H1 (cell line): Measurements from ENCODE around the gene DUS1L. TPM values are rescaled to one million over a fixed set of nuclear protein-coding genes. Genes with fewer than 3 reads are reported as not detected.

ENCODE experiments used
- CTCF ChIA-PET: fragments of 300-600 bp; sonication (Branson Sonifier 250); formaldehyde crosslinking; loops from one replicate; lab custom pipeline; 2021; ENCODE audit not compliant: partially characterized antibody; lab: Charles Lee
- POLR2A ChIA-PET: fragments of 300-600 bp; sonication (Branson Sonifier 250); formaldehyde crosslinking; loops from one replicate; lab custom pipeline; 2021; ENCODE audit warnings: inconsistent platforms; ENCODE audit not compliant: partially characterized antibody; lab: Charles Lee
- DNase-seq, 2 experiments: peaks; one replicate each; pipeline versions ENCODE4 v3.0.0 to v3.0.0-alpha.2; 2010 to 2022; ENCODE audit warnings: low spot score in 2 of 2, low read depth in 1 of 2, mixed read lengths in 1 of 2
- FAIRE-seq: peaks from 2 replicates; lab custom pipeline; 2011; peaks lifted over from hg19 to GRCh38; lab: Jason Lieb, UNC
- H2AFZ ChIP-seq: 2 replicates; pipeline ENCODE4 v1.8.1; 2012; ENCODE audit warnings: low read length, inconsistent platforms
- H2AK5ac ChIP-seq: 2 replicates; pipeline ENCODE4 v1.6.1; 2013; ENCODE audit warnings: low read depth, low read length
- H2BK120ac ChIP-seq: replicated peaks from 2 replicates; pipeline ENCODE3; 2013; ENCODE audit warnings: low read depth, low read length, inconsistent platforms
- H2BK12ac ChIP-seq: 2 replicates; pipeline ENCODE4 v1.6.1; 2013; ENCODE audit warnings: low read depth, low read length
- H2BK15ac ChIP-seq: 2 replicates; pipeline ENCODE4 v1.6.1; 2013; ENCODE audit warnings: low read length
- H2BK20ac ChIP-seq: 2 replicates; pipeline ENCODE4 v1.6.1; 2013; ENCODE audit warnings: low read length
- H2BK5ac ChIP-seq: 2 replicates; pipeline ENCODE4 v1.6.1; 2013; ENCODE audit warnings: low read depth, low read length
- H3K14ac ChIP-seq: 2 replicates; pipeline ENCODE4 v1.6.1; 2013; ENCODE audit warnings: inconsistent platforms; ENCODE audit not compliant: insufficient read length
- H3K18ac ChIP-seq: 2 replicates; pipeline ENCODE4 v1.6.1; 2013; ENCODE audit warnings: low read length; ENCODE audit errors: extremely low read depth
- H3K23ac ChIP-seq: 2 replicates; pipeline ENCODE4 v1.6.1; 2013; ENCODE audit warnings: inconsistent platforms; ENCODE audit not compliant: insufficient read length
- H3K23me2 ChIP-seq: 2 replicates; pipeline ENCODE4 v1.6.1; 2013; ENCODE audit warnings: low read depth, low read length
- H3K27ac ChIP-seq: 2 replicates; pipeline ENCODE4 v1.6.1; 2011; ENCODE audit warnings: low read depth, low read length, inconsistent platforms
- H3K27me3 ChIP-seq, 4 experiments: replicated peaks in 1 of 4; 1 replicate in 1 of 4; 2 replicates in 3 of 4; pipeline versions ENCODE4 v1.6.1 to v1.8.1; 2011 to 2013; ENCODE audit warnings: low read length in 3 of 4, mild to moderate bottlenecking in 3 of 4, inconsistent platforms in 2 of 4, mixed read lengths in 2 of 4, moderate library complexity in 1 of 4; ENCODE audit not compliant: control insufficient read depth in 3 of 4, insufficient read depth in 3 of 4; ENCODE audit errors: extremely low read depth in 1 of 4
- H3K36me3 ChIP-seq, 4 experiments: 2 replicates each; pipeline versions ENCODE4 v1.6.1 to v1.8.1; 2011 to 2013; ENCODE audit warnings: mild to moderate bottlenecking in 4 of 4, low read length in 3 of 4, moderate library complexity in 2 of 4, control low read depth in 1 of 4, inconsistent platforms in 1 of 4; ENCODE audit not compliant: insufficient read depth in 4 of 4, control insufficient read depth in 2 of 4
- H3K4ac ChIP-seq: replicated peaks from 2 replicates; pipeline ENCODE3; 2013; ENCODE audit warnings: low read length, low read depth, mixed read lengths, inconsistent platforms; ENCODE audit not compliant: insufficient read length
- H3K4me1 ChIP-seq, 4 experiments: replicated peaks in 1 of 4; 1 replicate in 1 of 4; 2 replicates in 3 of 4; pipeline versions ENCODE4 v1.6.1 to v1.8.1; 2011 to 2013; ENCODE audit warnings: low read length in 3 of 4, inconsistent platforms in 2 of 4, mixed read lengths in 1 of 4; ENCODE audit not compliant: insufficient read depth in 4 of 4, control insufficient read depth in 3 of 4
- H3K4me2 ChIP-seq, 2 experiments: 2 replicates each; pipeline versions ENCODE4 v1.6.1 to v1.8.1; 2011 to 2013; ENCODE audit warnings: low read depth in 2 of 2, low read length in 2 of 2, control low read depth in 1 of 2, inconsistent platforms in 1 of 2, mild to moderate bottlenecking in 1 of 2; ENCODE audit not compliant: insufficient read depth in 1 of 2
- H3K4me3 ChIP-seq, 4 experiments: fragments of 200-600, 300-600 bp in 1 of 4; sonication (generic), shearing (Covaris generic), sonication (Bioruptor Twin) in 1 of 4; 2 replicates each; pipeline versions ENCODE4 v1.5.1 to v1.8.1; 2011 to 2016; ENCODE audit warnings: low read length in 4 of 4, low read depth in 3 of 4, control low read depth in 2 of 4, inconsistent platforms in 2 of 4, mild to moderate bottlenecking in 2 of 4, mixed read lengths in 1 of 4, moderate library complexity in 1 of 4; ENCODE audit not compliant: insufficient read depth in 2 of 4; ENCODE audit errors: extremely low read depth in 1 of 4
- H3K56ac ChIP-seq: replicated peaks from 2 replicates; pipeline ENCODE3; 2013; ENCODE audit warnings: low read depth, mild to moderate bottlenecking, mixed read lengths, low read length, inconsistent platforms; ENCODE audit not compliant: insufficient read length
- H3K79me1 ChIP-seq: 2 replicates; pipeline ENCODE4 v1.6.1; 2013; ENCODE audit warnings: low read depth, low read length, control low read depth
- H3K79me2 ChIP-seq, 2 experiments: 2 replicates each; pipeline versions ENCODE4 v1.6.1 to v1.8.1; 2012 to 2013; ENCODE audit warnings: low read length in 2 of 2, mild to moderate bottlenecking in 2 of 2, inconsistent platforms in 1 of 2; ENCODE audit not compliant: insufficient read depth in 2 of 2, control insufficient read depth in 1 of 2
- H3K9ac ChIP-seq, 4 experiments: replicated peaks in 1 of 4; 1 replicate in 1 of 4; 2 replicates in 3 of 4; pipeline versions ENCODE4 v1.6.1 to v1.8.1; 2011 to 2013; ENCODE audit warnings: low read depth in 3 of 4, low read length in 3 of 4, control low read depth in 2 of 4, mild to moderate bottlenecking in 2 of 4, moderate library complexity in 2 of 4, inconsistent platforms in 1 of 4; ENCODE audit errors: extremely low read depth in 1 of 4
- H3K9me3 ChIP-seq, 2 experiments: 2 replicates each; pipeline versions ENCODE4 v1.6.1 to v1.8.1; 2012 to 2013; ENCODE audit warnings: mild to moderate bottlenecking in 2 of 2, moderate library complexity in 2 of 2, control low read depth in 1 of 2, inconsistent platforms in 1 of 2, low read depth in 1 of 2, low read length in 1 of 2, mixed read lengths in 1 of 2; ENCODE audit not compliant: insufficient read depth in 2 of 2
- H4K20me1 ChIP-seq, 2 experiments: replicated peaks in 1 of 2; 2 replicates each; pipeline versions ENCODE3 to v1.8.1; 2011 to 2013; ENCODE audit warnings: inconsistent platforms in 2 of 2, low read length in 2 of 2, mild to moderate bottlenecking in 1 of 2; ENCODE audit not compliant: insufficient read depth in 2 of 2, control insufficient read depth in 1 of 2
- H4K5ac ChIP-seq: 2 replicates; pipeline ENCODE4 v1.6.1; 2013; ENCODE audit warnings: low read length, low read depth, mixed read lengths, inconsistent platforms; ENCODE audit not compliant: insufficient read length
- H4K8ac ChIP-seq: 2 replicates; pipeline ENCODE4 v1.8.0; 2013; ENCODE audit warnings: mild to moderate bottlenecking, moderate library complexity, low read length, inconsistent platforms; ENCODE audit not compliant: insufficient read depth; ENCODE audit errors: extremely low read depth
- H4K91ac ChIP-seq: replicated peaks from 2 replicates; pipeline ENCODE3; 2013; ENCODE audit warnings: low read length, mixed read lengths, inconsistent platforms; ENCODE audit not compliant: insufficient read length
- ATF2 ChIP-seq: IDR thresholded peaks from 2 replicates; pipeline ENCODE4 v1.6.1; 2012; ENCODE audit warnings: low read length, inconsistent platforms
- BACH1 ChIP-seq: IDR thresholded peaks from 2 replicates; pipeline ENCODE4 v1.6.1; 2012; ENCODE audit warnings: low read length, improper control_type of control experiment
- BCL11A ChIP-seq, 2 experiments: IDR thresholded peaks; one replicate each; pipeline ENCODE4 v1.6.1; 2011; ENCODE audit warnings: low read depth in 2 of 2, low read length in 2 of 2, mild to moderate bottlenecking in 2 of 2
- CREB1 ChIP-seq: IDR thresholded peaks from 2 replicates; pipeline ENCODE4 v1.6.1; 2012; ENCODE audit warnings: inconsistent platforms
- EZH2 ChIP-seq: fragments of 200-600 bp; sonication (generic); IDR thresholded peaks from 2 replicates; pipeline ENCODE4 v1.7.1; 2012; ENCODE audit warnings: low read depth, mild to moderate bottlenecking, moderate library complexity, low read length, inconsistent platforms; ENCODE audit not compliant: severe bottlenecking
- JUND ChIP-seq: IDR thresholded peaks from 2 replicates; pipeline ENCODE4 v1.6.1; 2011; ENCODE audit warnings: mild to moderate bottlenecking, improper control_type of control experiment, low read length
- KDM5A ChIP-seq: fragments of 200-600 bp; IDR thresholded peaks from 2 replicates; pipeline ENCODE4 v1.7.1; 2012; ENCODE audit warnings: mild to moderate bottlenecking, low read length, inconsistent platforms, mixed read lengths
- NRF1 ChIP-seq: IDR thresholded peaks from 2 replicates; pipeline ENCODE4 v1.6.1; 2011; ENCODE audit warnings: mild to moderate bottlenecking, low read depth, low read length, improper control_type of control experiment
- POU5F1 ChIP-seq: IDR thresholded peaks from 2 replicates; pipeline ENCODE4 v1.6.1; 2011; ENCODE audit warnings: low read depth, mild to moderate bottlenecking, low read length, moderate library complexity
- SIRT6 ChIP-seq: IDR thresholded peaks from one replicate; pipeline ENCODE4 v1.7.1; 2012; ENCODE audit warnings: low read length, inconsistent platforms
- SIX5 ChIP-seq: IDR thresholded peaks from 2 replicates; pipeline ENCODE4 v1.6.1; 2011; ENCODE audit warnings: mild to moderate bottlenecking, low read depth, low read length
- SP2 ChIP-seq: IDR thresholded peaks from 2 replicates; pipeline ENCODE4 v1.6.1; 2012; ENCODE audit warnings: mild to moderate bottlenecking, low read length, inconsistent platforms
- SUZ12 ChIP-seq: fragments of 200-600 bp; sonication (generic); IDR thresholded peaks from 2 replicates; pipeline ENCODE4 v1.6.1; 2012; ENCODE audit warnings: mild to moderate bottlenecking, inconsistent platforms, low read length, moderate library complexity, mixed read lengths
- TCF12 ChIP-seq: IDR thresholded peaks from 2 replicates; pipeline ENCODE4 v1.6.1; 2011; ENCODE audit warnings: low read depth, mild to moderate bottlenecking, low read length
- WGBS, 2 experiments: shearing (Covaris generic) in 1 of 2; methylation state at CpG; one replicate each; pipeline versions ENCODE4 v1.1.6 to v1.1.7; 2013 to 2015; ENCODE audit warnings: low lambda C conversion rate in 2 of 2, mixed read lengths in 2 of 2, inconsistent platforms in 1 of 2, low coverage in 1 of 2, missing lambda C conversion rate in 1 of 2; ENCODE audit not compliant: insufficient replicate concordance in 2 of 2, insufficient coverage in 1 of 2, insufficient read length in 1 of 2; ENCODE audit errors: extremely low coverage in 1 of 2, missing lambda C conversion rate in 1 of 2; 5-methylcytosine and 5-hydroxymethylcytosine counted together
- polyA plus RNA-seq, 7 experiments: library from polyadenylated mRNA; depleted of rRNA in 3 of 7; stranded (reverse) in 5 of 7; unstranded in 2 of 7; fragments of >200 nt in 5 of 7; fragments of 200-250 nt in 2 of 7; gene quantifications; 1 replicate in 5 of 7; 2 replicates in 1 of 7; 4 replicates in 1 of 7; pipeline versions ENCODE4 v1.2.1 to v1.2.3, GENCODE V29; 2011 to 2013; ENCODE audit warnings: missing spikeins in 2 of 7, mixed read lengths in 2 of 7
- total RNA-seq: library from RNA; stranded (reverse); fragmentation: NEBNext Ultra II Directional; extraction: Animal tissue kit (Norgen Biotek cat#: 25700); gene quantifications from 2 replicates; pipeline ENCODE4 v1.2.1, GENCODE V29; 2021

The DUS1L gene
- total and polyA plus RNA-seq, 2 of the 8 experiments (the other 6 are each of a cell fraction or from before 2014, with no cell fraction given), result 34.5 to 69.1 TPM

GRCh38 chr17:82049106-82049505, 16.5 kb downstream of the DUS1L start:
- H3K27ac ChIP-seq, result no peak overlapping the region
- TF ChIP-seq SUZ12 (no peak), SP2 (no peak), BACH1 (no peak), POU5F1 (no peak), BCL11A (IDR thresholded peaks at IDR 0.05; ENCODE audit: low read depth in 2 of 2, low read length in 2 of 2) (no peak), EZH2 (no peak), TCF12 (no peak), NRF1 (no peak), CREB1 (no peak), JUND (no peak), ATF2 (no peak), KDM5A (no peak), SIX5 (no peak), SIRT6 (no peak)
- H3K4me3 ChIP-seq, result no peak overlapping the region
- WGBS, 2 experiments, result 88% methylated on average over 6 of the region's 8 CpGs; no CpG with 5 or more reads in 1 of the 2 experiments
- H3K4me1 ChIP-seq, result peaks cover 0 to 11% (median 6%) of the 10 kb centered on the region in 4 experiments; a peak in 5 of 7 replicates
- FAIRE-seq (no peak), DNase-seq (no peak)
- ChIA-PET CTCF (interaction anchor here (1.1 to 1.7 kb wide), 4 partner anchors 9 to 25 kb away, joined by 3 to 6 read pairs (median 4); no protein-coding TSS in a partner anchor), POLR2A (interaction anchor here (1.4 to 13.2 kb wide), 4 partner anchors 8 to 346 kb away, joined by 3 to 161 read pairs (median 8); partner anchors contain the start of genes CENPX, DUS1L, LRRC45 and MRPL12)
- no peak overlapping the region for H2BK120ac ChIP-seq
- H2BK15ac ChIP-seq, result no peak overlapping the region
- H4K8ac ChIP-seq, result no peak overlapping the region
- H3K9ac ChIP-seq, result no peak overlapping the region
- no peak overlapping the region for H2BK5ac ChIP-seq
- H3K79me1 ChIP-seq, result peaks cover 6% of the 10 kb centered on the region; the same call in 1 of the 2 replicates
- H3K18ac ChIP-seq, result no peak overlapping the region
- peaks cover 0 to 9% (median 3%) of the 10 kb centered on the region in 4 experiments; a peak in 3 of 8 replicates for H3K36me3 ChIP-seq
- H2AK5ac ChIP-seq, result no peak overlapping the region
- H3K4ac ChIP-seq, result no peak overlapping the region
- H3K23ac ChIP-seq, result no peak overlapping the region
- no peak overlapping the region for H2BK12ac ChIP-seq
- no peak overlapping the region for H3K56ac ChIP-seq
- H3K23me2 ChIP-seq, result peaks cover 6% of the 10 kb centered on the region; the same call in 1 of the 2 replicates
- H2BK20ac ChIP-seq, result no peak overlapping the region
- peaks cover 0 to 12% of the 10 kb centered on the region in 2 experiments; a peak in 1 of 4 replicates for H3K79me2 ChIP-seq
- H4K91ac ChIP-seq, result no peak overlapping the region
- no peak overlapping the region for H3K14ac ChIP-seq
- peaks cover 4 to 7% of the 10 kb centered on the region in 2 experiments for H4K20me1 ChIP-seq
- H3K27me3 ChIP-seq, result no peaks in the 10 kb centered on the region; a peak in 1 of 7 replicates
- H3K9me3 ChIP-seq, result no peaks in the 10 kb centered on the region
- no peak overlapping the region for H3K4me2 ChIP-seq
- no peak overlapping the region for H2AFZ ChIP-seq
- H4K5ac ChIP-seq, result no peak overlapping the region
